ENCODE results near the gene XBP1.

- TF ChIP-seq EZH2 (IDR thresholded peaks at IDR 0.05) (no peak), CTCF (IDR thresholded peaks at IDR 0.05) (no peak)
These were observed 17.8 kb upstream of the XBP1 start for GRCh38 chr22:28817919-28818859.
